Calu3 (cell line): ENCODE data around the gene LRFN2. TPM values are rescaled to one million over a fixed set of nuclear protein-coding genes. Genes with fewer than 3 reads are reported as not detected.

ENCODE experiments used
- BruUV-seq: library from RNA; stranded (reverse); fragments of 400-500 nt; replicated peaks from 2 replicates; lab custom pipeline; 2021; lab: Mats Ljungman, UMichigan
- CTCF ChIA-PET: fragments of 300-600 bp; sonication (Branson Sonifier 250); formaldehyde crosslinking; loops from one replicate; lab custom pipeline; 2022; ENCODE audit warnings: antibody characterized with exemption; lab: Charles Lee
- DNase-seq: peaks from one replicate; pipeline ENCODE4 v3.0.0; 2022
- H3K27ac Mint-ChIP-seq: one replicate; pipeline ENCODE4 v1.8.0; 2022; ENCODE audit warnings: mixed read lengths; ENCODE audit not compliant: unreplicated experiment
- H3K27me3 Mint-ChIP-seq: one replicate; pipeline ENCODE4 v1.8.0; 2022; ENCODE audit warnings: mixed read lengths; ENCODE audit not compliant: unreplicated experiment
- H3K36me3 Mint-ChIP-seq: one replicate; pipeline ENCODE4 v1.8.0; 2022; ENCODE audit warnings: mild to moderate bottlenecking, moderate library complexity, mixed read lengths; ENCODE audit not compliant: insufficient read depth, unreplicated experiment
- H3K4me1 Mint-ChIP-seq: one replicate; pipeline ENCODE4 v1.8.0; 2022; ENCODE audit warnings: mild to moderate bottlenecking, low read depth, mixed read lengths; ENCODE audit not compliant: unreplicated experiment
- H3K4me3 Mint-ChIP-seq: one replicate; pipeline ENCODE4 v1.8.0; 2022; ENCODE audit warnings: mild to moderate bottlenecking, low read depth, moderate library complexity, mixed read lengths; ENCODE audit not compliant: unreplicated experiment
- H3K9me3 Mint-ChIP-seq: one replicate; pipeline ENCODE4 v1.8.0; 2022; ENCODE audit warnings: low read depth, mixed read lengths; ENCODE audit not compliant: unreplicated experiment
- intact Hi-C: fragments of 100-400 bp; cut with micrococcal nuclease; formaldehyde crosslinking; loops from one replicate; pipeline ENCODE4 v1.10.0; 2022; ENCODE audit not compliant: unreplicated experiment
- total RNA-seq: library from RNA; stranded (reverse); gene quantifications from 2 replicates; pipeline ENCODE4 v1.2.3, GENCODE V29; 2022
- TF ChIP-seq, protein P1 (sequence below): fragments of 200-600 bp; IDR thresholded peaks from one replicate; pipeline ENCODE4 v1.8.0; 2022; ENCODE audit warnings: antibody characterized with exemption; ENCODE audit not compliant: unreplicated experiment

LRFN2 gene
- total RNA-seq, 1 experiment from 2014 or later, result not detected

- Mint-ChIP-seq H3K27ac (no peak overlapping the region), H3K4me1 (no peaks in the 10 kb centered on the region)
These were observed 148.0 kb downstream of the LRFN2 start for GRCh38 chr6:40439026-40439800.

DNA sequence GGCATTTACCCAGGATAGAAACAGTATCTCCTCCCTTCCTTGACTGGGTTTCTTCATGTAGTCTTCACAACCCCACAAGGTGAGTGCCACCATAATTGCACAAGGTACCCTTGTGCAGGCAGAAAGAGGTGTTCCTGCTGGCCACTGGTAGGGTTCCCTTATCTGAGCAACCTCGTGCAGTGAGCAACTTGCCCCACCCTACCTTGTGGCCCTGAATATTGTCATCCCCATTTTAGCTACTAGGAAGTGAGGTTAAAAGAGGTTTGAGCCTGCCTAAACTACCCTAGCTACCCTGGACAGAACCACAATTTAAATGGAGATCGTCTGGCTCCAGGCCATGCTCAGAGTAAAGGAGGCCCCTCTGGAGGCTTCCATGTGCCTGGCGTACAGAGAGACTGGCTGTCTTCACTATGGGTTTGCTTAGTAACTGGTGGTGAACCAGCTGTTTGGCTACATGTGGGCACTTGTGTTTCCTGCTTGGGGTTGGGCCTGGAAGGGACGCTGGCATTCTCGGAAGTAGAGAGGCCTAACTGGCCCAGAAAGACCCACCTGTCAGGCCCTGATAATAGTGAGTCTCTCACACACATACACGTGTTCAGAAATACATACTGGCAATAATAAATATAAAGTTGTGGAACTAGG lies 148.8 kb downstream of the LRFN2 start:
- Mint-ChIP-seq H3K4me3 (no peak overlapping the region), H3K9me3 (no peaks in the 10 kb centered on the region), H3K36me3 (no peaks in the 10 kb centered on the region), H3K4me1 (no peaks in the 10 kb centered on the region), H3K27ac (no peak overlapping the region), H3K27me3 (peaks cover 28% of the 10 kb centered on the region)
- no TSS peak for BruUV-seq
- no peak for DNase-seq
- CTCF ChIA-PET, result interaction anchor here (0.7 kb wide), 1 partner anchor 337 kb away, joined by 3 read pairs; no protein-coding TSS in a partner anchor
- TF ChIP-seq, protein P1, sequence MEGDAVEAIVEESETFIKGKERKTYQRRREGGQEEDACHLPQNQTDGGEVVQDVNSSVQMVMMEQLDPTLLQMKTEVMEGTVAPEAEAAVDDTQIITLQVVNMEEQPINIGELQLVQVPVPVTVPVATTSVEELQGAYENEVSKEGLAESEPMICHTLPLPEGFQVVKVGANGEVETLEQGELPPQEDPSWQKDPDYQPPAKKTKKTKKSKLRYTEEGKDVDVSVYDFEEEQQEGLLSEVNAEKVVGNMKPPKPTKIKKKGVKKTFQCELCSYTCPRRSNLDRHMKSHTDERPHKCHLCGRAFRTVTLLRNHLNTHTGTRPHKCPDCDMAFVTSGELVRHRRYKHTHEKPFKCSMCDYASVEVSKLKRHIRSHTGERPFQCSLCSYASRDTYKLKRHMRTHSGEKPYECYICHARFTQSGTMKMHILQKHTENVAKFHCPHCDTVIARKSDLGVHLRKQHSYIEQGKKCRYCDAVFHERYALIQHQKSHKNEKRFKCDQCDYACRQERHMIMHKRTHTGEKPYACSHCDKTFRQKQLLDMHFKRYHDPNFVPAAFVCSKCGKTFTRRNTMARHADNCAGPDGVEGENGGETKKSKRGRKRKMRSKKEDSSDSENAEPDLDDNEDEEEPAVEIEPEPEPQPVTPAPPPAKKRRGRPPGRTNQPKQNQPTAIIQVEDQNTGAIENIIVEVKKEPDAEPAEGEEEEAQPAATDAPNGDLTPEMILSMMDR, result no peak
- intact Hi-C loops, result no loop called here

More at GRCh38 chr6:40439026-40439800, 148.0 kb downstream of the LRFN2 start:
- CTCF ChIA-PET, result no interaction called here
- no peak for DNase-seq
- H3K36me3 Mint-ChIP-seq, result no peaks in the 10 kb centered on the region
- TF ChIP-seq, protein P1, result no peak
- no peak overlapping the region for H3K4me3 Mint-ChIP-seq
- no TSS peak for BruUV-seq
- H3K27me3 Mint-ChIP-seq, result peaks cover 36% of the 10 kb centered on the region
- intact Hi-C loops, result no loop called here
- no peaks in the 10 kb centered on the region for H3K9me3 Mint-ChIP-seq

DNA sequence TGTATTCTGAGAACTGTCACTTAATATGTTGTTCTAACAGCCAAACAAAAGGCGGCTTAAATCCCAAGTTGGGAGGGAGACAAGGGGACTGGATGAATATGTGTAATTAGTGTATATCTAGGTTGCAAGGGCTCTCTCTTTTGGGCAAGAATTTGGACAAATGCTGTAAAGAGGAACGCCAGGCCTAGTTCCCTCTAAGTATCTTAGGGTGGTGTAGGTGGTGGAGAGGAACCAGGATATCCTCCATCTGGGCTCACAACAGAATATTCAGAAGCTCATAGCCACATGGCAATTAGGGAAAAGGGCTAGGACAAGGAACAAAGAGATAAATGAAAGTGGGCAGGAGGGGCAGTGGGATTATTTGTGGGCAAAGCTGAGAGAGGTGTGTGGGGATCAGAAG lies 149.5 kb downstream of the LRFN2 start:
- no peaks in the 10 kb centered on the region for H3K4me1 Mint-ChIP-seq
- H3K36me3 Mint-ChIP-seq, result no peaks in the 10 kb centered on the region
- CTCF ChIA-PET, result interaction anchor here (0.7 kb wide), 1 partner anchor 338 kb away, joined by 3 read pairs; no protein-coding TSS in a partner anchor
- TF ChIP-seq, protein P1, result no peak
- intact Hi-C loops, result no loop called here
- H3K9me3 Mint-ChIP-seq, result no peaks in the 10 kb centered on the region
- BruUV-seq, result no TSS peak
- peaks cover 23% of the 10 kb centered on the region for H3K27me3 Mint-ChIP-seq
- H3K27ac Mint-ChIP-seq, result no peak overlapping the region
- DNase-seq, result no peak
- H3K4me3 Mint-ChIP-seq, result no peak overlapping the region

DNA sequence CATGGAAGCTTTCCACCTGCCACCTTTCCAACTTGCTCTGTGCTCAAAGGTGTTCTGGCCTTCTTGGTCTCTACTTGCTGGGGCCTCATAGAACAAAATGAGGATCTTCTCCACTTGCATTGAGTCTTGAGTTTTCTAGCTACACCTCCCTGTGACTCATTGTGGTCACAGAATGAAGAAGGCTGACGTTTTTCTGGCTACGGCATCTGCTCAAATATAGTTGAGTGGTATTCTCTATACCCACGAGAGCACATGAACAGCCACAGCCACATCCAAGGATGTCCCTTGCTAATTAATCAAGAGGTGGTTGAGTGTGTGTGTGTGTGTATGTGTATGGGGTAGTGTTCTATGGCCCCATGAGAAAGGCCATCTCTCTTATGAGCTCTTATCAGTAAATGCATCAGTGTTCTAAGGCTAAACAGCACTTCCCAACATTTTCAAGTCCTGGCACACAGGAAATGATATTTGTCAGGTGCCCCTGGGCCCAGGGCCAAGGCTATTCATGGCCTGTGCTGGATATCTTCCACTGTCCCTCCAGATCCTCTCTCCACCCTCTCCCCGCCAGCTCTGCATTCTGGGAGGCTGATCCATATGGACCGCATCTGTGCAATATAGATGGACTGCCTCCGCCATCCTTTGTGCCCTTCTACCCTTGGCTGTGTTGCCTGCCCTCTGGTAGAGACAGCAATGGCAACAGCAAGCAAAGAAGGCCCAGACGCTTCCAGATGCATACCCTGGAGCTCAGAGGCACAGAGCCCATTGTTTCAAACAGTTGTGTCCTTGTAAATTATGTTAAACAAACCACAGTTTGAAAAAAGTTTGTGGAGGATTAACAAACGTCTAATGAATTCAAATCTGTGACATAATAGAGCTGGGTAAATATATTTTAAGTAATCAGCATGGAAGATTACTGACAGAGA lies 150.2 kb downstream of the LRFN2 start:
- Mint-ChIP-seq H3K4me1 (no peaks in the 10 kb centered on the region), H3K27ac (no peak overlapping the region), H3K9me3 (no peaks in the 10 kb centered on the region), H3K4me3 (no peak overlapping the region), H3K27me3 (peaks cover 23% of the 10 kb centered on the region), H3K36me3 (no peaks in the 10 kb centered on the region)
- no TSS peak for BruUV-seq
- TF ChIP-seq, protein P1, result no peak
- intact Hi-C loops, result no loop called here
- no peak for DNase-seq
- CTCF ChIA-PET, result no interaction called here
